BJ (cell line): ENCODE results near the gene SLC34A1. TPM values are rescaled to one million over a fixed set of nuclear protein-coding genes. Genes with fewer than 3 reads are reported as not detected.

Experiments
- CTCF ChIA-PET: fragments of 350-600 bp; formaldehyde crosslinking; extraction: SDS; loops from one replicate; lab custom pipeline; 2021; ENCODE audit warnings: antibody characterized with exemption, inconsistent platforms; lab: Yijun Ruan, JAX
- POLR2A ChIA-PET: fragments of 300-600 bp; sonication (Branson Sonifier 250); formaldehyde crosslinking; extraction: SDS; loops from one replicate; lab custom pipeline; 2021; ENCODE audit warnings: antibody characterized with exemption; lab: Charles Lee
- DNase-seq: peaks from one replicate; pipeline ENCODE4 v3.0.0-alpha.2; 2011; ENCODE audit warnings: low read depth
- H3K27me3 ChIP-seq: 2 replicates; pipeline ENCODE4 v1.6.0; 2011; ENCODE audit warnings: low read length; ENCODE audit not compliant: control insufficient read depth, insufficient read depth
- H3K36me3 ChIP-seq: 2 replicates; pipeline ENCODE4 v1.5.1; 2011; ENCODE audit warnings: low read length; ENCODE audit not compliant: control insufficient read depth, insufficient read depth
- H3K4me3 ChIP-seq: 2 replicates; pipeline ENCODE4 v1.5.1; 2011; ENCODE audit warnings: low read depth, mild to moderate bottlenecking, control low read depth, low read length
- polyA plus RNA-seq: library from polyadenylated mRNA; depleted of rRNA; stranded (reverse); fragments of >200 nt; gene quantifications from 2 replicates; pipeline ENCODE4 v1.2.3, GENCODE V29; 2011; rRNA removed
- TF ChIP-seq, protein P1 (sequence below): IDR thresholded peaks from 2 replicates; pipeline ENCODE4 v1.5.1; 2011; ENCODE audit warnings: low read depth, mild to moderate bottlenecking, control low read depth, inconsistent platforms, low read length, moderate library complexity; ENCODE audit not compliant: insufficient read depth

Gene SLC34A1
- polyA plus RNA-seq, 1 experiment = not detected

DNA sequence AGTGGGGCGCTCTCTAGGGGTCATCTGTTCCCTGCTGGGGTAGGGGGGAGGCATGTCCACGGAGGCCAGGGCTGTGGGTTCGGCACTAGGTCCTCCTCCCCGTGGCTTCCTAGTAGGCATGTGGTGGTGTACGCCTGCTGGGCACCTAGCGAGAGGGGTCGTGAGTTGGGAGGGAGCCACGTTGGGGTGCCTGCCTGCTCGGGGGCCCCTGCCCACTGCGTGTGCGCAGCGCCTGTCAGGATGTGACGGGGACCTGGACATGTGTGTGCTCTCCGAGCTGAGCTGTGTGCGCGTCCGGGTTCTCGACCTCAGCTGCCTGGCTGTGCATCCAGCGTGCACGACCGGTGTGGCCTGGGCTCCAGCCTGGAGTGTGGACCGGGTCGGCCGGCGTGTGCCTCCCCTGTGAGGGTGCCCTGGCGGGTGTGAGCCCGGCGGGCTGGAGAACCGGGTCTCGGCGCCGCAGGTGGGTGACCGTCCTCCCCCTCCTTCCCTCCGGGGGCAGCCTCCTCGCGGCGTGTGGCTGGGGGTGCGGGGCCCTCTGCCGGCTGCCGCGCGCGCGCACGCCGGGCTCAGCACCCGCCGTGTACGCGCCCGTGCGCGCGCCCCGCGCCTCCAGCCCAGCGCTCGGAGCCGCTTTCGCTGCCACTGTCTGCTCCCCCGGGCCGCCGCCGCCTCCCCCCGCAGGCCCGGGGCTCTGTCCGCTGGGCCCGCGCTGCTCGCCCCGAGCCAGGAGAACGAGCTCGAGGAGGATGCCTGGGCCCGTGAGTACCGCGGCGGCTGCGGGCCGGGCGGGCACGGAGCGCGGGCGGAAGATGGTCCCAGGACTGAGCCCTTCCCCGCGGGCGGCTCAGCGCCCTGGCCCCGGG lies 62.2 kb downstream of the SLC34A1 start, which contains the start of gene PRR7:
TSS of gene PRR7 (plus strand) at position 615 of the 866 bp plus-strand sequence. CDS start 8,254 bp downstream, outside the sequence.
- H3K4me3 ChIP-seq = peak within 1 kb of the TSS; percentile 72
- peaks cover 2% of the 10 kb centered on the region; the same call in 1 of the 2 replicates for H3K36me3 ChIP-seq
- no peaks in the 10 kb centered on the region for H3K27me3 ChIP-seq
- CTCF ChIA-PET = interaction anchor here (0.7 to 18.6 kb wide), 6 partner anchors 9 to 128 kb away, joined by 4 to 352 read pairs (median 10); partner anchors contain the start of genes F12 and PFN3
- no peak for DNase-seq
- TF ChIP-seq, protein P1, sequence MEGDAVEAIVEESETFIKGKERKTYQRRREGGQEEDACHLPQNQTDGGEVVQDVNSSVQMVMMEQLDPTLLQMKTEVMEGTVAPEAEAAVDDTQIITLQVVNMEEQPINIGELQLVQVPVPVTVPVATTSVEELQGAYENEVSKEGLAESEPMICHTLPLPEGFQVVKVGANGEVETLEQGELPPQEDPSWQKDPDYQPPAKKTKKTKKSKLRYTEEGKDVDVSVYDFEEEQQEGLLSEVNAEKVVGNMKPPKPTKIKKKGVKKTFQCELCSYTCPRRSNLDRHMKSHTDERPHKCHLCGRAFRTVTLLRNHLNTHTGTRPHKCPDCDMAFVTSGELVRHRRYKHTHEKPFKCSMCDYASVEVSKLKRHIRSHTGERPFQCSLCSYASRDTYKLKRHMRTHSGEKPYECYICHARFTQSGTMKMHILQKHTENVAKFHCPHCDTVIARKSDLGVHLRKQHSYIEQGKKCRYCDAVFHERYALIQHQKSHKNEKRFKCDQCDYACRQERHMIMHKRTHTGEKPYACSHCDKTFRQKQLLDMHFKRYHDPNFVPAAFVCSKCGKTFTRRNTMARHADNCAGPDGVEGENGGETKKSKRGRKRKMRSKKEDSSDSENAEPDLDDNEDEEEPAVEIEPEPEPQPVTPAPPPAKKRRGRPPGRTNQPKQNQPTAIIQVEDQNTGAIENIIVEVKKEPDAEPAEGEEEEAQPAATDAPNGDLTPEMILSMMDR = no peak
- POLR2A ChIA-PET = interaction anchor here (1.0 kb wide), 1 partner anchor 19 kb away, joined by 3 read pairs; the partner anchor contains the start of gene GRK6

DNA sequence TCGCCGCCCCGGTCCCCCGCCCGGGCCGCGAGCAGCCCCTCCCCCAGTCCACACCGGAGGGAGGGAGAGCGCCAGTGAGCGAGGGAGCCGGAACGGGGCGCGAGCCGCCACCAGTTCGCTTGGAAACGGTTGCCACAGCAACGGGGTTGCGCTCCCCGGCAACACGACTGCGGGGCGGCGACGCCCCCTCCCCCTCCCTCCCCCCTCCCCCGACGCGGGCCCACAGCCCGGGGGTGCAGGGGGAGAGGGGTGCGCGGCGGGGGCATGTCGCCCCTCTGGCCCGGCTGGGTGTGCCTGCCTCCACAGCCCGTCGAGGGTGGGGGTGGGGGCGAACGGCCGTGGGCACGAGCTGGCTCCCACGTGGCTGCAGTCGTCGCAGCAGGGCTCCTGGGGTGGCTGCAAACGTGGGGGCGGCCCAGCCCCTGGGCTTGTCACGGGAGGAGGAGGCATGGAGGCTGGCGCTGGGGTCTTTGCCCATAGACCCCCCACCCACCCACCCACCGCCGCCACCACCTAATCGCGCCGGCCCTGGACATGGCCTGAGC lies 62.9 kb downstream of the SLC34A1 start:
- ChIA-PET CTCF (interaction anchor here (0.6 to 18.6 kb wide), 7 partner anchors 8 to 138 kb away, joined by 3 to 352 read pairs (median 9); partner anchors contain the start of genes F12 and PFN3), POLR2A (interaction anchor here (1.0 kb wide), 1 partner anchor 20 kb away, joined by 3 read pairs; the partner anchor contains the start of gene GRK6)
- TF ChIP-seq, protein P1 = no peak
- Histone ChIP-seq H3K27me3 (no peaks in the 10 kb centered on the region), H3K4me3 (peak overlapping the region; percentile 72), H3K36me3 (peaks cover 1% of the 10 kb centered on the region; the same call in 1 of the 2 replicates)
- no peak for DNase-seq

DNA sequence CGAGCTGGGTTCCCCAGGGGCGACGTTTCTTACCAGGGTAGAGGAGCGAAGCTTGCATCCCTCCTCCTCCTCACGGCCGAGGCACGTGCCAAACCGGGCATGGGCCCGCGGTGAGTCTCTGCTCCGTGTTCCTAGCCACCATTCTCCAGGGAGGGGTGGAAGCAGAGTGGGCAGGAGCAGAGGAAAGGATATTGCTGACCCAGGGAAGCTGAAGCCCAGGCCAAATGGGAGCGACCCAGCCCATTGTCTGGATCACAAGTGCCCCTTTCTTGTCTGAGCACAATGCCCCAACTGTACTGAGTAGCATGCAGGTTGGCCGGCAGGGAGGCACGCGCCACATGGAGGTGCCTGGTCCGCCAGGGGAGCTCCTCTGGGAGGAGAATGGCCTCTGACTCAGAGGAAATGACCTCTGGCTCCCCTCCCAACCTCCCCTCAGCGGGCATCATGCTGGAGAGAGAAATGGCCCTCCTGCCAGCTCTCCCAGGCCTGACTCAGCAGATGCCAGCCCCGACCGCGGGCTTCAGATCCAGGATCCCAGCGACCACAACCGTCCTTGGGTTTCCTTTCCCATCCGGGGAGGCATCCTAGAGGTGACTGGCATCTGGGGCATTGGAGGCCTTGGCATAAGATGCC lies 63.5 kb downstream of the SLC34A1 start:
- ChIA-PET POLR2A (interaction anchor here (0.6 to 1.0 kb wide), 2 partner anchors 21 to 22 kb away, joined by 3 read pairs; partner anchors contain the start of gene GRK6), CTCF (interaction anchor here (0.6 to 18.6 kb wide), 10 partner anchors 7 to 335 kb away, joined by 3 to 352 read pairs (median 6); partner anchors contain the start of genes F12 and PFN3)
- TF ChIP-seq, protein P1 = no peak
- Histone ChIP-seq H3K27me3 (no peaks in the 10 kb centered on the region), H3K4me3 (peak overlapping the region; percentile 72), H3K36me3 (no peaks in the 10 kb centered on the region)
- DNase-seq = no peak

Other genes starting within 250 kb of the SLC34A1 start
- 39.7 and 54.7 TPM in 2 replicates for gene RAB24, start 80.7 kb upstream of the SLC34A1 start, polyA plus RNA-seq
- gene PRELID1, start 80.6 kb upstream of the SLC34A1 start, polyA plus RNA-seq = 182 and 245 TPM in 2 replicates
- gene MXD3, start 72.5 kb upstream of the SLC34A1 start, polyA plus RNA-seq = 11.8 and 18.1 TPM in 2 replicates
- gene LMAN2, start 32.8 kb upstream of the SLC34A1 start, polyA plus RNA-seq = 228 and 248 TPM in 2 replicates
- gene RGS14, start 26.5 kb upstream of the SLC34A1 start, polyA plus RNA-seq = 4.1 and 6.0 TPM in 2 replicates
- gene PFN3, start 16.2 kb downstream of the SLC34A1 start, polyA plus RNA-seq = not detected in 2 replicates
- 0.67 and 0.69 TPM in 2 replicates for gene F12, start 25.1 kb downstream of the SLC34A1 start, polyA plus RNA-seq
- 24.0 and 37.7 TPM in 2 replicates for gene GRK6, start 42.2 kb downstream of the SLC34A1 start, polyA plus RNA-seq
- gene PRR7, start 62.4 kb downstream of the SLC34A1 start, polyA plus RNA-seq = 1.6 TPM in 2 replicates
- 103 and 176 TPM in 2 replicates for gene DBN1, start 89.2 kb downstream of the SLC34A1 start, polyA plus RNA-seq
- 344 and 624 TPM in 2 replicates for gene PDLIM7, start 113.2 kb downstream of the SLC34A1 start, polyA plus RNA-seq
- gene DOK3, start 125.4 kb downstream of the SLC34A1 start, polyA plus RNA-seq = 0.92 and 1.2 TPM in 2 replicates
- gene DDX41, start 132.5 kb downstream of the SLC34A1 start, polyA plus RNA-seq = 93.3 and 144 TPM in 2 replicates
- gene FAM193B, start 170.1 kb downstream of the SLC34A1 start, polyA plus RNA-seq = 23.1 and 31.9 TPM in 2 replicates
- gene TMED9, start 207.8 kb downstream of the SLC34A1 start, polyA plus RNA-seq = 310 and 391 TPM in 2 replicates
- 23.2 and 39.5 TPM in 2 replicates for gene B4GALT7, start 215.7 kb downstream of the SLC34A1 start, polyA plus RNA-seq